HFF-Myc (cell line): ENCODE data around the gene CD4.

Source experiments
- DNase-seq: peaks from one replicate; pipeline ENCODE4 v3.0.0-alpha.2; 2011; ENCODE audit warnings: low read depth; ENCODE audit errors: extremely low read depth
- H3K4me3 ChIP-seq: replicated peaks from 2 replicates; pipeline ENCODE4 v1.5.1; 2011; ENCODE audit warnings: low read depth, mild to moderate bottlenecking, control low read depth, low read length
- TF ChIP-seq, protein P1 (sequence below): IDR thresholded peaks from 2 replicates; pipeline ENCODE4 v1.5.1; 2012; ENCODE audit warnings: mild to moderate bottlenecking, low read depth, low read length, control low read depth; ENCODE audit errors: missing control alignments

CD4 gene

DNA sequence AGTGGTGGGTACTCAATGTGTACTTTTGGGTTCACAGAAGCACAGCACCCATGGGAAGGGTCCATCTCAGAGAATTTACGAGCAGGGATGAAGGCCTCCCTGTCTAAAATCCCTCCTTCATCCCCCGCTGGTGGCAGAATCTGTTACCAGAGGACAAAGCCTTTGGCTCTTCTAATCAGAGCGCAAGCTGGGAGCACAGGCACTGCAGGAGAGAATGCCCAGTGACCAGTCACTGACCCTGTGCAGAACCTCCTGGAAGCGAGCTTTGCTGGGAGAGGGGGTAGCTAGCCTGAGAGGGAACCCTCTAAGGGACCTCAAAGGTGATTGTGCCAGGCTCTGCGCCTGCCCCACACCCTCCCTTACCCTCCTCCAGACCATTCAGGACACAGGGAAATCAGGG lies 30.8 kb downstream of the CD4 start:
- no peak overlapping the region for H3K4me3 ChIP-seq
- no peak for DNase-seq
- TF ChIP-seq, protein P1, sequence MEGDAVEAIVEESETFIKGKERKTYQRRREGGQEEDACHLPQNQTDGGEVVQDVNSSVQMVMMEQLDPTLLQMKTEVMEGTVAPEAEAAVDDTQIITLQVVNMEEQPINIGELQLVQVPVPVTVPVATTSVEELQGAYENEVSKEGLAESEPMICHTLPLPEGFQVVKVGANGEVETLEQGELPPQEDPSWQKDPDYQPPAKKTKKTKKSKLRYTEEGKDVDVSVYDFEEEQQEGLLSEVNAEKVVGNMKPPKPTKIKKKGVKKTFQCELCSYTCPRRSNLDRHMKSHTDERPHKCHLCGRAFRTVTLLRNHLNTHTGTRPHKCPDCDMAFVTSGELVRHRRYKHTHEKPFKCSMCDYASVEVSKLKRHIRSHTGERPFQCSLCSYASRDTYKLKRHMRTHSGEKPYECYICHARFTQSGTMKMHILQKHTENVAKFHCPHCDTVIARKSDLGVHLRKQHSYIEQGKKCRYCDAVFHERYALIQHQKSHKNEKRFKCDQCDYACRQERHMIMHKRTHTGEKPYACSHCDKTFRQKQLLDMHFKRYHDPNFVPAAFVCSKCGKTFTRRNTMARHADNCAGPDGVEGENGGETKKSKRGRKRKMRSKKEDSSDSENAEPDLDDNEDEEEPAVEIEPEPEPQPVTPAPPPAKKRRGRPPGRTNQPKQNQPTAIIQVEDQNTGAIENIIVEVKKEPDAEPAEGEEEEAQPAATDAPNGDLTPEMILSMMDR, result no peak

DNA sequence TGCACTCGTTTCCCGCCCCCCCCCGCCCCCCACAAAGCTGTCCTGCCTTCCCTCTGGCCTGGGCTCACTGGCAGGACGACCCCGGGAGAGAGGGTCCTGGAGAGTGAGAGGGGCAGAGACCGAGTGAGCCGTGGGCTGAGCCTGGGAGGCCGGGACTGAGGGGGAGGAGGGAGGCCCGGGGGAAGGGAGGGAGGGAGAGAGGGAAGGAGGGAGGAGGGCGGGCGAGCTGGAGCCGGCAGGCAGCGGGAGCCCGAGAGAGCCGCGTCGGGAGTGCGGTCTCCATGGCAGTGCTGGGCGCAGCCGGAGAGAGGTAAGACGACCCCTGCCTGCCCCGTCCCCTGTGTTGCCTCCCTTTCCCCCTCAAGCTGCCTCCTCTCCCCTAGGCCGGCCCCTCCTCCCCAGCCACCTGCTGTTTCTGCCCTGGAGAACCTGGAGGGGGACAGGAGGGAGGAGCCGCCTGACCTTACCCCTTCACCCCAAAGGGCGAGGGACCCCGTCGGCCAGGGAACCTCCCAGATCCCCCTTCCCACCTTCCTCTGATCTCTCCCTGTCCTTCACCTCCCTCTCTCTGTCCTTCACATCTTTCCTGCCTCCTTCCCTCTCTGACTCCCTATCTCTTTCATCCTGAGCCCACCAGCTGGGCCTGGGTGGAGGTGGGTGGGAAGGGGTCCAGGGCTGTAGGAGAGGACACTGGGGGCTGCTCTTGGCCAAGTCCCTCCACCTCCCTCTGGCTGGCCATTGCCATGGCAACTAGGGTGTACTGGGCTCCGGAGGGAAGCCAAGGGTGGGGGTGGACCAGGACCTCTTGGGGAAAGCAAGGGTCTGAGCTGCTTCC lies 32.5 kb downstream of the CD4 start, which contains the start of gene GPR162:
GPR162 (plus strand) TSS at position 231 of the 835 bp plus-strand sequence. CDS start 2,078 bp downstream, outside the sequence.
- DNase-seq, result no peak
- TF ChIP-seq, protein P1, result no peak
- H3K4me3 ChIP-seq, result peak within 1 kb of the TSS; percentile 43

DNA sequence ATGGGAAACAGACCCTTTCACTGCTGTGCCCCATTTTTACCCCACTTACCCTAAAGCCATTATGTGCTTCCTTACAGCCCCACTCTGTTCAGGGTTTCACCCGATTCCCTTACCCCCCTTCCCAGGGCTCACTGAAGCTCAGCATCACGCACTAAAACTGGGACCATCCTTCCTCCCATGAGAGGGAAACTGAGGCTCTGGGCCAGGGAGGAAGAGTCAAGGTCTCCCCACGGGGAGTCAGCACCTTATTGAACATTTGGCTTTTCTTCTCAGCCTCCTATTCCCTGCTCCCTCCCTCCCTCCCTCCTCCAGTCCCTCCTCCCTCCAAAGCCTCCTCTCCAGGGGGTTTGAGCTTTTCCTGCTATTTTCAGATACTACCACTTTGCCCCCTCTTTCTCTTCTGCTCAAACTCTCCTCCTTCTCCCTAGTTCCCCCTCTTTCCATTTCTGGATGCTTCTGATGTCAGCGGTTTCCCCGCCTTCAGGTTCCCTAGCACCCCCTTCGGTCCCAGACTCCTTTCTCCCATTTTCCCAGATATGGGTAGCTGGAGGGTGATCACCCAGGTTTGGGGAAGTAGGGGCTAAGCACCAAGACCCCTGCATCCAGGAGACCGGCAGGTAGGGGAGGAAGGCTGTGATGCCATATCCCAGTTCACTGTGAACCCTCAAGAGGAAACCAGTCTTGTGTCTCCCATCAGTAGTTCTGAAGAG lies 33.3 kb downstream of the CD4 start:
- peak overlapping the region; percentile 43 for H3K4me3 ChIP-seq
- TF ChIP-seq, protein P1, result no peak
- no peak for DNase-seq

DNA sequence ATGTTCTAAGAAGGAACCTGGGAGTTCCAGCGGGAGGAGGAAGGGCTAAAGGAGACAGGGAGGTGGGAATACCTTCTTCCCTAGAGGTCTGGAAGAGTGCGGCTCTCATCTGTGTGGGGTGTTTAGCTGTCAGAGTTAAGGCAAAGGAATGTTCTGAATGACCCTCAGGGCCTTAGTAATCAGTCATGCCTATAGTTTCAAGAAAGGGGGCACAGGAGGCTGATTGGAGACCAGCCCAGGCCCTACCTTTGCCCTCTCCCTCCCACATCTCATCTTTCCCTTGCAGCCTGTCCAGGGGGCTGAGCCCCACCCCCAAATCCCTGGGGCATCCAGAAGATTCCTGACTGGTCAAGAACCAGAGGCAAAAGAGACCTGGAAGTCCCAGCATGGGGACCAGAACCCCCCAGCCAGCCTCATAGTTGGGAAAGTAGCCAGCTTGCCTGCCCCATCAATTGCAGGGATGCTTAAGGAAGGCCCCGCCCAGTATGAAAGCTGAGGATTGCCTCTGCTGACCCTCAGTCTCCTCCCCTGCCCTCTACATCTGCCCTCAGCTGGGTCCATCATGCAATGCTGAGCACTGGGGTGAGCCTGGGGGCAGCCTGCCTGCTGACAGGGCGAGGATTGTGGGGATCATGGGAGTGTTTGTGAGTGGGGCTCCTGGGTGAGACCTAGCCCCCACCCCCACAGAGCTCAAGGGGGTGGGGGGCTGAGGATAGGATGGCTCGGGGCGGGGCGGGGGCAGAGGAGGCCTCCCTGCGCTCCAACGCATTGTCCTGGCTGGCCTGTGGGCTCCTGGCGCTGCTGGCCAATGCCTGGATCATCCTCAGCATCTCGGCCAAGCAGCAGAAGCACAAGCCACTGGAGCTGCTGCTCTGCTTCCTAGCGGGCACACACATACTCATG lies 34.1 kb downstream of the CD4 start:
- no peak overlapping the region for H3K4me3 ChIP-seq
- no peak for DNase-seq

DNA sequence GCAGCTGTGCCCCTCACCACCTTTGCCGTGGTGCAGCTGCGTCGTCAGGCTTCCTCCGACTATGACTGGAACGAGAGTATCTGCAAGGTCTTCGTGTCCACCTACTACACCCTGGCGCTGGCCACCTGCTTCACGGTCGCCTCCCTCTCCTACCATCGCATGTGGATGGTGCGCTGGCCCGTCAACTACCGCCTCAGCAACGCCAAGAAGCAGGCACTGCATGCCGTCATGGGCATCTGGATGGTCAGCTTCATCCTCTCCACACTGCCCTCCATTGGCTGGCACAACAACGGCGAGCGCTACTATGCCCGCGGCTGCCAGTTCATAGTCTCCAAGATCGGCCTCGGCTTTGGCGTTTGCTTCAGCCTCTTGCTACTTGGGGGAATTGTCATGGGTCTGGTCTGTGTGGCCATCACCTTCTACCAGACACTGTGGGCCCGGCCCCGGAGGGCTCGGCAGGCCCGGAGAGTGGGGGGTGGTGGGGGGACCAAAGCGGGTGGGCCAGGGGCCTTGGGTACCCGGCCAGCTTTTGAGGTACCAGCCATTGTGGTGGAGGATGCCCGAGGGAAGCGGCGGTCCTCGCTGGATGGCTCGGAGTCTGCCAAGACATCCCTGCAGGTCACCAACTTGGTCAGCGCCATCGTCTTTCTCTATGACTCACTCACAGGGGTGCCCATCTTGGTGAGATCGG lies 34.9 kb downstream of the CD4 start:
- no peak overlapping the region for H3K4me3 ChIP-seq

More for the DNA sequence above, 34.1 kb downstream of the CD4 start:
- TF ChIP-seq, protein P1, result no peak

More for the DNA sequence above, 34.9 kb downstream of the CD4 start:
- TF ChIP-seq, protein P1, result no peak
- no peak for DNase-seq
